Kidney epithelial cell (primary cell): ENCODE results near the gene SETD3. TPM values are rescaled to one million over a fixed set of nuclear protein-coding genes. Genes with fewer than 3 reads are reported as not detected.

Experiments
- DNase-seq: peaks from one replicate; pipeline ENCODE4 v3.0.0-alpha.2; 2010; ENCODE audit warnings: low read depth
- H3K27me3 ChIP-seq: 2 replicates; pipeline ENCODE4 v1.6.0; 2011; ENCODE audit warnings: low read length; ENCODE audit not compliant: control insufficient read depth, insufficient read depth
- H3K36me3 ChIP-seq: 2 replicates; pipeline ENCODE4 v1.5.1; 2011; ENCODE audit warnings: low read length; ENCODE audit not compliant: control insufficient read depth, insufficient read depth
- H3K4me3 ChIP-seq: 2 replicates; pipeline ENCODE4 v1.5.1; 2011; ENCODE audit warnings: low read depth, mild to moderate bottlenecking, control low read depth, low read length
- CTCF ChIP-seq: IDR thresholded peaks from 2 replicates; pipeline ENCODE4 v1.5.1; 2011; ENCODE audit warnings: mild to moderate bottlenecking, moderate library complexity, low read length, control low read depth, inconsistent platforms; ENCODE audit not compliant: insufficient read depth, poor library complexity, severe bottlenecking
- total RNA-seq: library from RNA; depleted of rRNA; stranded (reverse); fragments of >200 nt; gene quantifications from 2 replicates; pipeline ENCODE4 v1.2.3, GENCODE V29; 2015

The SETD3 gene
- total RNA-seq, 1 donor from 2014 or later = 54.7 TPM

- no peak for TF ChIP-seq CTCF
- H3K4me3 ChIP-seq = no peak overlapping the region
- no peak for DNase-seq
- H3K27me3 ChIP-seq = no peaks in the 10 kb centered on the region
- no peaks in the 10 kb centered on the region for H3K36me3 ChIP-seq
Measured at GRCh38 chr14:99359906-99360305, 120.8 kb downstream of the SETD3 start.

- H3K27me3 ChIP-seq = no peaks in the 10 kb centered on the region
- H3K36me3 ChIP-seq = no peaks in the 10 kb centered on the region
- no peak overlapping the region for H3K4me3 ChIP-seq
- no peak for TF ChIP-seq CTCF
- DNase-seq = no peak
Measured at GRCh38 chr14:99357916-99358390, 122.7 kb downstream of the SETD3 start.

- peaks cover 2% of the 10 kb centered on the region for H3K27me3 ChIP-seq
- H3K4me3 ChIP-seq = no peak overlapping the region
- TF ChIP-seq CTCF = no peak
- H3K36me3 ChIP-seq = no peaks in the 10 kb centered on the region
- no peak for DNase-seq
Measured at GRCh38 chr14:99357151-99357915, 123.3 kb downstream of the SETD3 start.

- peaks cover 2% of the 10 kb centered on the region for H3K27me3 ChIP-seq
- no peak overlapping the region for H3K4me3 ChIP-seq
- no peaks in the 10 kb centered on the region for H3K36me3 ChIP-seq
- DNase-seq = no peak
- no peak for TF ChIP-seq CTCF
Measured at GRCh38 chr14:99356031-99356608, 124.5 kb downstream of the SETD3 start.

- no peaks in the 10 kb centered on the region for H3K36me3 ChIP-seq
- no peak overlapping the region for H3K4me3 ChIP-seq
- H3K27me3 ChIP-seq = peaks cover 2% of the 10 kb centered on the region
- DNase-seq = no peak
- no peak for TF ChIP-seq CTCF
Measured at GRCh38 chr14:99354166-99354875, 126.3 kb downstream of the SETD3 start.
